B cell (primary cell): ENCODE data around the gene PHF13. TPM values are rescaled to one million over a fixed set of nuclear protein-coding genes. Genes with fewer than 3 reads are reported as not detected.

Source experiments
- ATAC-seq: fragments of 200-7000 bp; cut with Tn5 transposase; one replicate; pipeline ENCODE4 v1.10.0; 2021; ENCODE audit warnings: low read depth, mild to moderate bottlenecking, moderate number of reproducible peaks, moderate library complexity
- CTCF ChIA-PET: fragments of 350-600 bp; sonication (Branson Sonifier 250); formaldehyde crosslinking; loops from one replicate; lab custom pipeline; 2021; ENCODE audit warnings: antibody characterized with exemption, inconsistent platforms; lab: Charles Lee
- POLR2A ChIA-PET: fragments of 350-600 bp; sonication (Branson Sonifier 250); formaldehyde crosslinking; loops from one replicate; lab custom pipeline; 2021; ENCODE audit warnings: antibody characterized with exemption; lab: Charles Lee
- DNase-seq: peaks from one replicate; pipeline ENCODE4 v3.0.0; 2013
- H2AFZ ChIP-seq: 2 replicates; pipeline ENCODE4 v1.6.1; 2012; ENCODE audit warnings: mild to moderate bottlenecking, low read depth, low read length; ENCODE audit not compliant: insufficient read depth, poor library complexity, severe bottlenecking
- H3K27ac ChIP-seq, 2 donors: 1 replicate in 1 of 2; 2 replicates in 1 of 2; pipeline ENCODE4 v1.5.1; 2012 to 2013; ENCODE audit warnings: low read length in 2 of 2, mild to moderate bottlenecking in 2 of 2, moderate library complexity in 1 of 2
- H3K27me3 ChIP-seq, 4 experiments: fragments of 200-600 bp in 1 of 4; sonication (generic) in 1 of 4; replicated peaks in 1 of 4; 1 replicate in 2 of 4; 2 replicates in 2 of 4; pipeline versions ENCODE4 v1.6.1 to v1.7.0; 2013 to 2016; ENCODE audit warnings: low read length in 3 of 4, mild to moderate bottlenecking in 2 of 4, mixed read lengths in 1 of 4, moderate library complexity in 1 of 4; ENCODE audit not compliant: insufficient read depth in 4 of 4, control insufficient read depth in 3 of 4; ENCODE audit errors: control extremely low read depth in 1 of 4
- H3K36me3 ChIP-seq, 2 experiments: replicated peaks in 1 of 2; 1 replicate in 1 of 2; 2 replicates in 1 of 2; pipeline versions ENCODE4 v1.6.1 to v1.7.1; 2013; ENCODE audit warnings: low read length in 1 of 2; ENCODE audit not compliant: insufficient read depth in 2 of 2, control insufficient read depth in 1 of 2; ENCODE audit errors: control extremely low read depth in 1 of 2, extremely low read depth in 1 of 2
- H3K4me1 ChIP-seq, 2 donors: fragments of 200-600 bp in 1 of 2; sonication (generic) in 1 of 2; 1 replicate in 1 of 2; 2 replicates in 1 of 2; pipeline versions ENCODE4 v1.5.1 to v1.6.1; 2013 to 2017; ENCODE audit warnings: low read length in 2 of 2; ENCODE audit not compliant: control insufficient read depth in 2 of 2, insufficient read depth in 2 of 2
- H3K4me2 ChIP-seq: replicated peaks from 2 replicates; pipeline ENCODE3; 2012; ENCODE audit warnings: mild to moderate bottlenecking, low read depth, low read length; ENCODE audit not compliant: poor library complexity, severe bottlenecking
- H3K4me3 ChIP-seq, 5 experiments: fragments of 200-600 bp in 1 of 5; sonication (generic) in 1 of 5; 1 replicate in 3 of 5; 2 replicates in 2 of 5; pipeline versions ENCODE4 v1.5.1 to v1.7.0; 2011 to 2016; ENCODE audit warnings: low read length in 4 of 5, mild to moderate bottlenecking in 4 of 5, low read depth in 2 of 5, control low read depth in 1 of 5, moderate library complexity in 1 of 5; ENCODE audit not compliant: insufficient read depth in 1 of 5; ENCODE audit errors: control extremely low read depth in 1 of 5, extremely low read depth in 1 of 5
- H3K79me2 ChIP-seq: fragments of 200-600 bp; sonication (generic); one replicate; pipeline ENCODE4 v1.6.0; 2016; ENCODE audit warnings: low read length; ENCODE audit not compliant: control insufficient read depth, insufficient read depth
- H3K9ac ChIP-seq: fragments of 200-600 bp; sonication (generic); 2 replicates; pipeline ENCODE4 v1.6.1; 2017; ENCODE audit warnings: mild to moderate bottlenecking, low read length, moderate library complexity
- H3K9me3 ChIP-seq, 3 donors: one replicate each; pipeline versions ENCODE4 v1.6.1 to v1.7.1; 2013; ENCODE audit warnings: low read length in 2 of 3; ENCODE audit not compliant: control insufficient read depth in 2 of 3, insufficient read depth in 1 of 3; ENCODE audit errors: control extremely low read depth in 1 of 3
- H4K20me1 ChIP-seq: 2 replicates; pipeline ENCODE4 v1.6.0; 2012; ENCODE audit warnings: mild to moderate bottlenecking, low read length; ENCODE audit not compliant: insufficient read depth, control insufficient read depth, poor library complexity, severe bottlenecking
- H3K27ac Mint-ChIP-seq: one replicate; pipeline ENCODE4 v1.8.0; 2021; ENCODE audit warnings: mixed read lengths
- H3K27me3 Mint-ChIP-seq: one replicate; pipeline ENCODE4 v1.8.0; 2021; ENCODE audit warnings: mixed read lengths
- H3K4me1 Mint-ChIP-seq: one replicate; pipeline ENCODE4 v1.8.0; 2021; ENCODE audit warnings: mixed read lengths
- H3K4me3 Mint-ChIP-seq: one replicate; pipeline ENCODE4 v1.8.0; 2021; ENCODE audit warnings: mixed read lengths
- H3K9me3 Mint-ChIP-seq: one replicate; pipeline ENCODE4 v1.8.0; 2022; ENCODE audit warnings: mixed read lengths; ENCODE audit not compliant: insufficient read depth
- EZH2 ChIP-seq: IDR thresholded peaks from 2 replicates; pipeline ENCODE4 v1.6.1; 2012; ENCODE audit warnings: borderline replicate concordance, low read depth, mild to moderate bottlenecking, moderate library complexity, low read length; ENCODE audit not compliant: insufficient read depth, poor library complexity, severe bottlenecking
- WGBS: methylation state at CpG from one replicate; pipeline ENCODE4 v1.1.5; 2013; ENCODE audit warnings: missing lambda C conversion rate; ENCODE audit not compliant: insufficient coverage; 5-methylcytosine and 5-hydroxymethylcytosine counted together
- intact Hi-C: fragments of 100-400 bp; cut with micrococcal nuclease; formaldehyde crosslinking; loops from one replicate; pipeline ENCODE4 v1.10.0; 2022
- polyA plus RNA-seq: library from polyadenylated mRNA; depleted of rRNA; stranded (reverse); fragments of >200 nt; gene quantifications from 2 replicates; pipeline ENCODE4 v1.2.3, GENCODE V29; 2012
- total RNA-seq, 2 donors: library from RNA; stranded (reverse); fragments of 120-200 nt in 1 of 2; gene quantifications; 1 replicate in 1 of 2; 2 replicates in 1 of 2; pipeline versions ENCODE4 v1.2.3 to v1.2.4, GENCODE V29; 2013 to 2022
- TF ChIP-seq, protein P1 (sequence below): fragments of 200-600 bp; IDR thresholded peaks from one replicate; pipeline ENCODE4 v1.8.0; 2022; ENCODE audit warnings: antibody characterized with exemption, mild to moderate bottlenecking

PHF13 gene
- total and polyA plus RNA-seq, 2 donors (not counting 1 experiment from before 2014, with no cell fraction given) = 5.3 to 11.0 TPM

- no peaks in the 10 kb centered on the region for H3K27me3 ChIP-seq
- H3K4me1 Mint-ChIP-seq = peaks cover 31% of the 10 kb centered on the region
- H3K27ac ChIP-seq = no peak overlapping the region
- peaks cover 46% of the 10 kb centered on the region for H3K79me2 ChIP-seq
- ChIA-PET CTCF (interaction anchor here (0.7 kb wide), 1 partner anchor 74 kb away, joined by 3 read pairs; the partner anchor contains the start of gene NOL9), POLR2A (no interaction called here)
- peaks cover 3 to 33% of the 10 kb centered on the region in 2 experiments for H3K36me3 ChIP-seq
- H3K4me1 ChIP-seq = peaks cover 13 to 32% of the 10 kb centered on the region in 2 donors
- peaks cover 40% of the 10 kb centered on the region for H4K20me1 ChIP-seq
- TF ChIP-seq, protein P1, sequence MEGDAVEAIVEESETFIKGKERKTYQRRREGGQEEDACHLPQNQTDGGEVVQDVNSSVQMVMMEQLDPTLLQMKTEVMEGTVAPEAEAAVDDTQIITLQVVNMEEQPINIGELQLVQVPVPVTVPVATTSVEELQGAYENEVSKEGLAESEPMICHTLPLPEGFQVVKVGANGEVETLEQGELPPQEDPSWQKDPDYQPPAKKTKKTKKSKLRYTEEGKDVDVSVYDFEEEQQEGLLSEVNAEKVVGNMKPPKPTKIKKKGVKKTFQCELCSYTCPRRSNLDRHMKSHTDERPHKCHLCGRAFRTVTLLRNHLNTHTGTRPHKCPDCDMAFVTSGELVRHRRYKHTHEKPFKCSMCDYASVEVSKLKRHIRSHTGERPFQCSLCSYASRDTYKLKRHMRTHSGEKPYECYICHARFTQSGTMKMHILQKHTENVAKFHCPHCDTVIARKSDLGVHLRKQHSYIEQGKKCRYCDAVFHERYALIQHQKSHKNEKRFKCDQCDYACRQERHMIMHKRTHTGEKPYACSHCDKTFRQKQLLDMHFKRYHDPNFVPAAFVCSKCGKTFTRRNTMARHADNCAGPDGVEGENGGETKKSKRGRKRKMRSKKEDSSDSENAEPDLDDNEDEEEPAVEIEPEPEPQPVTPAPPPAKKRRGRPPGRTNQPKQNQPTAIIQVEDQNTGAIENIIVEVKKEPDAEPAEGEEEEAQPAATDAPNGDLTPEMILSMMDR = no peak
- WGBS = over 99% methylated on average over 21 of the region's 21 CpGs
- intact Hi-C loops = loop anchor here (5.0 kb wide), 1 partner anchor 74 kb away; the partner anchor contains the start of gene DNAJC11
- H3K9me3 Mint-ChIP-seq = no peaks in the 10 kb centered on the region
- DNase-seq = no peak
- H3K9me3 ChIP-seq = no peaks in the 10 kb centered on the region
- H3K4me3 ChIP-seq = no peak overlapping the region
- ATAC-seq = no peak
- no peak overlapping the region for H3K4me2 ChIP-seq
- H3K4me3 Mint-ChIP-seq = peak overlapping the region; percentile 79
- no peaks in the 10 kb centered on the region for H3K27me3 Mint-ChIP-seq
- no peak overlapping the region for H3K27ac Mint-ChIP-seq
- no peak overlapping the region for H2AFZ ChIP-seq
- H3K9ac ChIP-seq = no peak overlapping the region
Measured at GRCh38 chr1:6627841-6628545, 14.5 kb downstream of the PHF13 start.

DNA sequence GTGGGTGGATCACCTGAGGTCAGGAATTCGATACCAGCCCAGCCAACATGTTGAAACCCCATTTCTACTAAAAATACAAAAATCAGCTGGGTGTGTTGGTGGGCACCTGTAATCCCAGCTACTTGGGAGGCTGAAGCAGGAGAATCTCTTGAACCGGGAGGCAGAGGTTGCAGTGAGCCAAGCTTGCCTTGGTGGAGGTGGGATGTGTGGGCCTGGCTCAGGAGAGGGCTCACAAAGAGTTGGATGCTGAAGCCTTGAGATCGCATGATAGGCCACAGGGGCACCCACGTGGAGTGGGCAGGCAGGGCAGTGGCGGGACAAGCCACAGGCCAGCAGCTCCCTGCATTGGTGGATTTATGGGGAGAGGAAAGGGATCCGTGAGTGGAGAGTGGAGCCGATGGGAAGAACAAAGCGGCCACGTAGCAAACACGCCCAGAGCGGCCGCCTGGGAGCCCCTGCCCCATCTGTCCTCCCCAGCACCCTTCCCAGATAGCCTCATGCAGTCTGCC, 15.5 kb downstream of the PHF13 start:
- intact Hi-C loops = loop anchor here (5.0 kb wide), 1 partner anchor 73 kb away; the partner anchor contains the start of gene DNAJC11
- Mint-ChIP-seq H3K4me3 (no peak overlapping the region), H3K4me1 (peaks cover 29% of the 10 kb centered on the region), H3K9me3 (no peaks in the 10 kb centered on the region), H3K27me3 (no peaks in the 10 kb centered on the region), H3K27ac (no peak overlapping the region)
- Histone ChIP-seq H3K27ac (no peak overlapping the region), H2AFZ (no peak overlapping the region), H3K36me3 (peaks cover 3 to 38% of the 10 kb centered on the region in 2 experiments), H3K4me3 (no peak overlapping the region), H3K4me1 (peaks cover 13 to 32% of the 10 kb centered on the region in 2 donors), H3K27me3 (no peaks in the 10 kb centered on the region), H3K9me3 (no peaks in the 10 kb centered on the region), H3K79me2 (peaks cover 46% of the 10 kb centered on the region), H3K4me2 (no peak overlapping the region), H4K20me1 (peaks cover 40% of the 10 kb centered on the region), H3K9ac (no peak overlapping the region)
- CTCF ChIA-PET = no interaction called here
- 90% methylated on average over 7 of the region's 12 CpGs for WGBS
- no peak for ATAC-seq
- POLR2A ChIA-PET = no interaction called here
- TF ChIP-seq, protein P1 = no peak
- no peak for TF ChIP-seq EZH2
- DNase-seq = no peak
